Measurements from ENCODE around the gene AMBP.

Gene AMBP

DNA sequence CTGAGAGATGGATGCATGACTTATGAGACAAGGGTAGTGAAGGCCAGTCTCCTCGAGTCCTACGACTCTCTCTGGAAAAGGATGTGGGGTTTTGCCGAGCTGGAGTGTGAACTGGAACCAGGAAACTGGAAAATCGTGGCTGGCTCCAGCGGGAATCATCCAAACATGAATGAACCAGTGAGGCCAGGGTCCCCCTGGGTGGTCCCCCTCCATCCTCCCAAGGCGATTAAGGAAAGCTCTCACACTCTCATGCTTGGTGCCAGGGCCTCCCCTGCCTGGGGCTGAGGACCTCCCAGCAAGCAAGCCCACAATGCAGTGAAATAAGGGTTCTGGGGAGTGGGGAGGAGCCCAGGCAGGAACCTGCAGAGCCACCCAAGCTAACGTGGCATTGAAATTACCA, 9.6 kb upstream of the AMBP start:
- POLR2A ChIA-PET: no interaction called here
- CTCF ChIA-PET: interaction anchor here (1.1 to 2.4 kb wide), 3 partner anchors 10 to 204 kb away, joined by 3 to 11 read pairs (median 5); no protein-coding TSS in a partner anchor
- no peak overlapping the region for H3K27ac ChIP-seq (ENCODE audit: extremely low read depth, low read depth, low read length)
- H3K4me1 ChIP-seq (ENCODE audit: control insufficient read depth, insufficient read depth, low read length): no peaks in the 10 kb centered on the region
- no peaks in the 10 kb centered on the region for H3K36me3 ChIP-seq (ENCODE audit: control insufficient read depth in 2 of 2, insufficient read depth in 1 of 2, low read length in 2 of 2)
- TF ChIP-seq ZNF777 (tag by site-specific recombination; IDR thresholded peaks at IDR 0.05; ENCODE audit: borderline replicate concordance): no peak
- TF ChIP-seq GLIS1 (tag by site-specific recombination; IDR thresholded peaks at IDR 0.05): peak; percentile 28; the same call in 1 of the 2 replicates
- H3K9me3 ChIP-seq (ENCODE audit: control insufficient read depth, insufficient read depth, low read depth, low read length): no peaks in the 10 kb centered on the region
- no peak overlapping the region for H3K4me3 ChIP-seq (ENCODE audit: low read depth, low read length)

- Histone ChIP-seq H3K4me1 (ENCODE audit: control insufficient read depth, insufficient read depth, low read length) (no peaks in the 10 kb centered on the region), H3K27ac (ENCODE audit: extremely low read depth, low read depth, low read length) (no peak overlapping the region), H3K9me3 (ENCODE audit: control insufficient read depth, insufficient read depth, low read depth, low read length) (no peaks in the 10 kb centered on the region), H3K36me3 (ENCODE audit: control insufficient read depth in 2 of 2, insufficient read depth in 1 of 2, low read length in 2 of 2) (no peaks in the 10 kb centered on the region), H3K4me3 (ENCODE audit: low read depth, low read length) (no peak overlapping the region)
- TF ChIP-seq ZNF394 (tag by site-specific recombination; IDR thresholded peaks at IDR 0.05; ENCODE audit: borderline replicate concordance) (no peak), ATF2 (tag by site-specific recombination; IDR thresholded peaks at IDR 0.05; ENCODE audit: low read depth) (no peak), PRDM1 (tag by site-specific recombination; IDR thresholded peaks at IDR 0.05) (no peak), ZNF221 (tag by site-specific recombination; IDR thresholded peaks at IDR 0.05; ENCODE audit: borderline replicate concordance) (no peak), CTCF (tag by site-specific recombination; IDR thresholded peaks at IDR 0.05) (no peak), ZNF350 (tag by site-specific recombination; IDR thresholded peaks at IDR 0.05) (no peak), ZFP37 (tag by site-specific recombination; IDR thresholded peaks at IDR 0.05) (no peak), ZBTB21 (tag by site-specific recombination; IDR thresholded peaks at IDR 0.05) (no peak), HOXA7 (CRISPR knock-in tag; IDR thresholded peaks at IDR 0.05; ENCODE audit: borderline replicate concordance) (no peak), ZNF211 (tag by site-specific recombination; IDR thresholded peaks at IDR 0.05; ENCODE audit: low read depth) (no peak), ZNF530 (tag by site-specific recombination; IDR thresholded peaks at IDR 0.05; ENCODE audit: low read depth) (no peak), ZNF549 (tag by site-specific recombination; IDR thresholded peaks at IDR 0.05) (no peak), ZNF560 (tag by site-specific recombination; IDR thresholded peaks at IDR 0.05; ENCODE audit: borderline replicate concordance) (no peak), WT1 (tag by site-specific recombination; IDR thresholded peaks at IDR 0.05) (no peak), TRIM28 (IDR thresholded peaks at IDR 0.05; ENCODE audit: borderline replicate concordance, low read length) (no peak), SP7 (tag by site-specific recombination; IDR thresholded peaks at IDR 0.05) (no peak), PBX3 (CRISPR knock-in tag; IDR thresholded peaks at IDR 0.05) (no peak), ZNF654 (tag by site-specific recombination; IDR thresholded peaks at IDR 0.05; ENCODE audit: low read depth) (no peak)
- TF ChIP-seq, protein P1, sequence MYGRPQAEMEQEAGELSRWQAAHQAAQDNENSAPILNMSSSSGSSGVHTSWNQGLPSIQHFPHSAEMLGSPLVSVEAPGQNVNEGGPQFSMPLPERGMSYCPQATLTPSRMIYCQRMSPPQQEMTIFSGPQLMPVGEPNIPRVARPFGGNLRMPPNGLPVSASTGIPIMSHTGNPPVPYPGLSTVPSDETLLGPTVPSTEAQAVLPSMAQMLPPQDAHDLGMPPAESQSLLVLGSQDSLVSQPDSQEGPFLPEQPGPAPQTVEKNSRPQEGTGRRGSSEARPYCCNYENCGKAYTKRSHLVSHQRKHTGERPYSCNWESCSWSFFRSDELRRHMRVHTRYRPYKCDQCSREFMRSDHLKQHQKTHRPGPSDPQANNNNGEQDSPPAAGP (tag by site-specific recombination; IDR thresholded peaks at IDR 0.05): no peak
- TF ChIP-seq, protein P2, sequence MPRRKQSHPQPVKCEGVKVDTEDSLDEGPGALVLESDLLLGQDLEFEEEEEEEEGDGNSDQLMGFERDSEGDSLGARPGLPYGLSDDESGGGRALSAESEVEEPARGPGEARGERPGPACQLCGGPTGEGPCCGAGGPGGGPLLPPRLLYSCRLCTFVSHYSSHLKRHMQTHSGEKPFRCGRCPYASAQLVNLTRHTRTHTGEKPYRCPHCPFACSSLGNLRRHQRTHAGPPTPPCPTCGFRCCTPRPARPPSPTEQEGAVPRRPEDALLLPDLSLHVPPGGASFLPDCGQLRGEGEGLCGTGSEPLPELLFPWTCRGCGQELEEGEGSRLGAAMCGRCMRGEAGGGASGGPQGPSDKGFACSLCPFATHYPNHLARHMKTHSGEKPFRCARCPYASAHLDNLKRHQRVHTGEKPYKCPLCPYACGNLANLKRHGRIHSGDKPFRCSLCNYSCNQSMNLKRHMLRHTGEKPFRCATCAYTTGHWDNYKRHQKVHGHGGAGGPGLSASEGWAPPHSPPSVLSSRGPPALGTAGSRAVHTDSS (tag by site-specific recombination; IDR thresholded peaks at IDR 0.05): no peak
- CTCF ChIA-PET: interaction anchor here (0.6 to 2.4 kb wide), 3 partner anchors 21 to 349 kb away, joined by 3 to 11 read pairs (median 4); no protein-coding TSS in a partner anchor
- POLR2A ChIA-PET: no interaction called here
These were observed 8.5 kb upstream of the AMBP start for GRCh38 chr9:114086607-114087006.
